HepG2 (cell line): ENCODE measurements around the gene MFSD12. TPM values are rescaled to one million over a fixed set of nuclear protein-coding genes. Genes with fewer than 3 reads are reported as not detected.

ENCODE experiments used
- BORCS8-MEF2B ChIP-seq: sonication (generic); formaldehyde crosslinking; IDR thresholded peaks from 2 replicates; pipeline ENCODE4 v1.8.0; 2022; ENCODE audit warnings: mild to moderate bottlenecking, missing genetic modification reagents
- DZIP1 ChIP-seq: sonication (generic); formaldehyde crosslinking; IDR thresholded peaks from 2 replicates; pipeline ENCODE4 v1.5.0; 2020; ENCODE audit warnings: mild to moderate bottlenecking, missing genetic modification reagents
- HMGA1 ChIP-seq: sonication (generic); formaldehyde crosslinking; conservative IDR thresholded peaks from 2 replicates; pipeline ENCODE4 v1.4.0; 2020; ENCODE audit warnings: missing genetic modification reagents
- HNRNPL ChIP-seq: fragments of 200-400 bp; formaldehyde crosslinking; IDR thresholded peaks from 2 replicates; pipeline ENCODE4 v1.6.1; 2017; ENCODE audit warnings: mild to moderate bottlenecking, low read depth, low read length
- SOX13 ChIP-seq, 3 experiments: fragments of 450-650 bp in 1 of 3; sonication (generic) in 1 of 3; formaldehyde crosslinking in 1 of 3; IDR thresholded peaks in 2 of 3; conservative IDR thresholded peaks in 1 of 3; 2 replicates each; pipeline versions ENCODE4 v1.5.0 to v1.6.1; 2016 to 2020; ENCODE audit warnings: antibody characterized with exemption in 1 of 3, mild to moderate bottlenecking in 1 of 3, missing compliant biosample characterization in 1 of 3, missing genetic modification reagents in 1 of 3, moderate library complexity in 1 of 3
- ZBTB33 ChIP-seq: sonication (generic); formaldehyde crosslinking; IDR thresholded peaks from 2 replicates; pipeline ENCODE4 v1.4.0; 2020; ENCODE audit warnings: missing genetic modification reagents
- ZNF737 ChIP-seq: sonication (generic); formaldehyde crosslinking; IDR thresholded peaks from 2 replicates; pipeline ENCODE4 v1.5.0; 2020; ENCODE audit warnings: missing genetic modification reagents, mild to moderate bottlenecking, borderline replicate concordance
- polyA plus RNA-seq, 8 experiments: library from polyadenylated mRNA; depleted of rRNA in 3 of 8; stranded (reverse) in 7 of 8; unstranded in 1 of 8; fragments of >200 nt; fragmentation: Illumina TruSeq in 4 of 8; extraction: Trizol in 4 of 8; gene quantifications; 2 replicates each; pipeline versions ENCODE4 v1.2.1 to v1.2.3, GENCODE V29; 2011 to 2016; ENCODE audit warnings: low read depth in 4 of 8, missing spikeins in 1 of 8, mixed read lengths in 1 of 8; ENCODE audit not compliant: insufficient read depth in 1 of 8
- total RNA-seq, 5 experiments: library from RNA; depleted of rRNA; stranded (reverse); fragments of >200 nt; fragmentation: Illumina TruSeq; extraction: Trizol; gene quantifications; 2 replicates each; pipeline ENCODE4 v1.2.3, GENCODE V29; 2016; ENCODE audit warnings: low read depth in 1 of 5
- TF ChIP-seq, protein P1 (sequence below): sonication (generic); formaldehyde crosslinking; IDR thresholded peaks from 2 replicates; pipeline ENCODE4 v1.5.1; 2020; ENCODE audit warnings: mild to moderate bottlenecking, missing genetic modification reagents, moderate library complexity
- TF ChIP-seq, protein P2 (sequence below): IDR thresholded peaks from 2 replicates; pipeline ENCODE4 v1.6.1; 2016; ENCODE audit warnings: control low read depth
- TF ChIP-seq, protein P3 (sequence below): sonication (generic); formaldehyde crosslinking; IDR thresholded peaks from 2 replicates; pipeline ENCODE4 v1.4.0; 2020; ENCODE audit warnings: missing genetic modification reagents
- TF ChIP-seq, protein P4 (sequence below): sonication (generic); formaldehyde crosslinking; IDR thresholded peaks from 2 replicates; pipeline ENCODE4 v1.4.0; 2020; ENCODE audit warnings: mild to moderate bottlenecking, low read depth, missing genetic modification reagents

The MFSD12 gene
- total and polyA plus RNA-seq, 2 of the 13 experiments (the other 11 are each of a cell fraction or from before 2014, with no cell fraction given) = 27.2 to 29.1 TPM

DNA sequence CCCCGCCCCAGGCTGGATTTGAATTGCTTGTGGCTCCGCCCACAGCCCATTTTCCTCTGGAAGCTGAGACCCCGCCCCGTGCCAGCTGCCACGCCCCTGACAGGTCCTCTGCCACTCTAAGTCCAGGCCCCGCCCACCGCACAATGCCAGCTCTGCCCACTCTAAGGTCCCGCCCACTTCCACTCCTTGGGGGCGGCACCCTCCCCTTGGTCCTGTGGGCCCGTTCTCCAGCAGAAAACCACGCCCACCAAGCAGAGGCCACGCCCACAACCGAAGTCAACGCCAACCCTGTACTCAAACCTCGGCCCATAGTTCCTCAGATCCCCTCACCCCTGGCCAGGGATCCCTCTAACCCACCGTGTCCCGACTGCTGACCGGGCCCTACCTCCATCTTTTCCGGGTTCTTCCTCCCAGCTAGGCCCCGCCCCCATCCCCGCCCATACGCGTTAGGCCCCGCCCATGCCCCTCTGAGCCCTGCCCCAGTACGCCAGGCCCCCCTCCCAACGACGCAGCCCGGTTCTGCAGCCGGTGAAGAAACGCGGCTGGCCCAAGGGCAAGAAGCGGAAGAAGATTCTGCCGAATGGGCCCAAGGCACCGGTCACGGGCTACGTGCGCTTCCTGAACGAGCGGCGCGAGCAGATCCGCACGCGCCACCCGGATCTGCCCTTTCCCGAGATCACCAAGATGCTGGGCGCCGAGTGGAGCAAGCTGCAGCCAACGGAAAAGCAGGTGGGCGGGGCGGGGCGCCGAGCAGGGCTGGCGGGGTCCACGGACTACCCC lies 16.7 kb upstream of the MFSD12 start (continued):
- no peak for TF ChIP-seq DZIP1 (CRISPR knock-in tag)
- TF ChIP-seq, protein P1, sequence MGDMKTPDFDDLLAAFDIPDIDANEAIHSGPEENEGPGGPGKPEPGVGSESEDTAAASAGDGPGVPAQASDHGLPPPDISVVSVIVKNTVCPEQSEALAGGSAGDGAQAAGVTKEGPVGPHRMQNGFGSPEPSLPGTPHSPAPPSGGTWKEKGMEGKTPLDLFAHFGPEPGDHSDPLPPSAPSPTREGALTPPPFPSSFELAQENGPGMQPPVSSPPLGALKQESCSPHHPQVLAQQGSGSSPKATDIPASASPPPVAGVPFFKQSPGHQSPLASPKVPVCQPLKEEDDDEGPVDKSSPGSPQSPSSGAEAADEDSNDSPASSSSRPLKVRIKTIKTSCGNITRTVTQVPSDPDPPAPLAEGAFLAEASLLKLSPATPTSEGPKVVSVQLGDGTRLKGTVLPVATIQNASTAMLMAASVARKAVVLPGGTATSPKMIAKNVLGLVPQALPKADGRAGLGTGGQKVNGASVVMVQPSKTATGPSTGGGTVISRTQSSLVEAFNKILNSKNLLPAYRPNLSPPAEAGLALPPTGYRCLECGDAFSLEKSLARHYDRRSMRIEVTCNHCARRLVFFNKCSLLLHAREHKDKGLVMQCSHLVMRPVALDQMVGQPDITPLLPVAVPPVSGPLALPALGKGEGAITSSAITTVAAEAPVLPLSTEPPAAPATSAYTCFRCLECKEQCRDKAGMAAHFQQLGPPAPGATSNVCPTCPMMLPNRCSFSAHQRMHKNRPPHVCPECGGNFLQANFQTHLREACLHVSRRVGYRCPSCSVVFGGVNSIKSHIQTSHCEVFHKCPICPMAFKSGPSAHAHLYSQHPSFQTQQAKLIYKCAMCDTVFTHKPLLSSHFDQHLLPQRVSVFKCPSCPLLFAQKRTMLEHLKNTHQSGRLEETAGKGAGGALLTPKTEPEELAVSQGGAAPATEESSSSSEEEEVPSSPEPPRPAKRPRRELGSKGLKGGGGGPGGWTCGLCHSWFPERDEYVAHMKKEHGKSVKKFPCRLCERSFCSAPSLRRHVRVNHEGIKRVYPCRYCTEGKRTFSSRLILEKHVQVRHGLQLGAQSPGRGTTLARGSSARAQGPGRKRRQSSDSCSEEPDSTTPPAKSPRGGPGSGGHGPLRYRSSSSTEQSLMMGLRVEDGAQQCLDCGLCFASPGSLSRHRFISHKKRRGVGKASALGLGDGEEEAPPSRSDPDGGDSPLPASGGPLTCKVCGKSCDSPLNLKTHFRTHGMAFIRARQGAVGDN (CRISPR knock-in tag) = peak; percentile 31; the same call in 1 of the 2 replicates
- TF ChIP-seq, protein P2, sequence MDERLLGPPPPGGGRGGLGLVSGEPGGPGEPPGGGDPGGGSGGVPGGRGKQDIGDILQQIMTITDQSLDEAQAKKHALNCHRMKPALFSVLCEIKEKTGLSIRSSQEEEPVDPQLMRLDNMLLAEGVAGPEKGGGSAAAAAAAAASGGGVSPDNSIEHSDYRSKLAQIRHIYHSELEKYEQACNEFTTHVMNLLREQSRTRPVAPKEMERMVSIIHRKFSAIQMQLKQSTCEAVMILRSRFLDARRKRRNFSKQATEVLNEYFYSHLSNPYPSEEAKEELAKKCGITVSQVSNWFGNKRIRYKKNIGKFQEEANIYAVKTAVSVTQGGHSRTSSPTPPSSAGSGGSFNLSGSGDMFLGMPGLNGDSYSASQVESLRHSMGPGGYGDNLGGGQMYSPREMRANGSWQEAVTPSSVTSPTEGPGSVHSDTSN = peak; percentile 68
- TF ChIP-seq HMGA1 (CRISPR knock-in tag) = no peak
- TF ChIP-seq ZNF737 = no peak
- TF ChIP-seq ZBTB33 = peak; percentile 42; the same call in 1 of the 2 replicates
- no peak for TF ChIP-seq BORCS8-MEF2B (CRISPR knock-in tag)
- TF ChIP-seq, protein P3, sequence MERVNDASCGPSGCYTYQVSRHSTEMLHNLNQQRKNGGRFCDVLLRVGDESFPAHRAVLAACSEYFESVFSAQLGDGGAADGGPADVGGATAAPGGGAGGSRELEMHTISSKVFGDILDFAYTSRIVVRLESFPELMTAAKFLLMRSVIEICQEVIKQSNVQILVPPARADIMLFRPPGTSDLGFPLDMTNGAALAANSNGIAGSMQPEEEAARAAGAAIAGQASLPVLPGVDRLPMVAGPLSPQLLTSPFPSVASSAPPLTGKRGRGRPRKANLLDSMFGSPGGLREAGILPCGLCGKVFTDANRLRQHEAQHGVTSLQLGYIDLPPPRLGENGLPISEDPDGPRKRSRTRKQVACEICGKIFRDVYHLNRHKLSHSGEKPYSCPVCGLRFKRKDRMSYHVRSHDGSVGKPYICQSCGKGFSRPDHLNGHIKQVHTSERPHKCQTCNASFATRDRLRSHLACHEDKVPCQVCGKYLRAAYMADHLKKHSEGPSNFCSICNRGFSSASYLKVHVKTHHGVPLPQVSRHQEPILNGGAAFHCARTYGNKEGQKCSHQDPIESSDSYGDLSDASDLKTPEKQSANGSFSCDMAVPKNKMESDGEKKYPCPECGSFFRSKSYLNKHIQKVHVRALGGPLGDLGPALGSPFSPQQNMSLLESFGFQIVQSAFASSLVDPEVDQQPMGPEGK = peak; percentile 25; the same call in 1 of the 2 replicates
- peak; percentile 89 for TF ChIP-seq HNRNPL
- no peak for TF ChIP-seq SOX13 (IDR thresholded peaks at IDR 0.05)
- no peak for TF ChIP-seq SOX13 (CRISPR knock-in tag; conservative IDR thresholded peaks at IDR 0.05 in 1 of 2, IDR thresholded peaks at IDR 0.05 in 1 of 2)
- TF ChIP-seq, protein P4, sequence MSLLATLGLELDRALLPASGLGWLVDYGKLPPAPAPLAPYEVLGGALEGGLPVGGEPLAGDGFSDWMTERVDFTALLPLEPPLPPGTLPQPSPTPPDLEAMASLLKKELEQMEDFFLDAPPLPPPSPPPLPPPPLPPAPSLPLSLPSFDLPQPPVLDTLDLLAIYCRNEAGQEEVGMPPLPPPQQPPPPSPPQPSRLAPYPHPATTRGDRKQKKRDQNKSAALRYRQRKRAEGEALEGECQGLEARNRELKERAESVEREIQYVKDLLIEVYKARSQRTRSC (CRISPR knock-in tag) = no peak
